GM19023 (cell line): ENCODE measurements around the gene HUS1.
"Not testable (repeated sequence)": the region's sequence is repeated elsewhere in the genome, so short reads cannot be mapped to it uniquely, and the experiment has no call there.

Source experiments
- ATAC-seq: cut with Tn5 transposase; IDR thresholded peaks from one replicate; pipeline ENCODE4 v1.9.1; 2021; ENCODE audit warnings: mild to moderate bottlenecking, moderate library complexity; ENCODE audit not compliant: unreplicated experiment

HUS1 gene

GRCh38 chr7:47980648-47981047 lies 1.2 kb upstream of the HUS1 start:
- not testable (repeated sequence) for ATAC-seq

DNA sequence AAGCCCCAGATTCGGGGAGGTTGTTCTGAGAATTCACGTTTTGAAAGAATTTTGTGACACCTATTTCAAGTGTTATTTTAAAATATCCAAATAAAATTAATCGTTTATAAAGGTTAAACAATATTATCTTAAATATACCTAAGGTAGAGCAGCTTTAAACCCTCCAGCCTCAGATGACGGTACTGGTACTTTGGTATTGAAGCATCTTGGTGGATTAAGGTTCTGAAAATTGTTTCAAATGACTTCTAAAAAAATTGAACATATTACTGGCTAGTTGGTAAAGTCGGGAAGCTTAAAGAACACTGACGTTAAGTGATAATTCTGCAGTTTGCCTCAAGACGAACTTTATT lies 392 bp upstream of the HUS1 start:
- ATAC-seq, result no peak

- ATAC-seq, result no peak
These were observed 648 bp downstream of the HUS1 start for GRCh38 chr7:47978790-47979144.

- no peak for ATAC-seq
These were observed 5.7 kb downstream of the HUS1 start for GRCh38 chr7:47973739-47974138.

GRCh38 chr7:47970761-47971160 lies 8.7 kb downstream of the HUS1 start:
- no peak for ATAC-seq

DNA sequence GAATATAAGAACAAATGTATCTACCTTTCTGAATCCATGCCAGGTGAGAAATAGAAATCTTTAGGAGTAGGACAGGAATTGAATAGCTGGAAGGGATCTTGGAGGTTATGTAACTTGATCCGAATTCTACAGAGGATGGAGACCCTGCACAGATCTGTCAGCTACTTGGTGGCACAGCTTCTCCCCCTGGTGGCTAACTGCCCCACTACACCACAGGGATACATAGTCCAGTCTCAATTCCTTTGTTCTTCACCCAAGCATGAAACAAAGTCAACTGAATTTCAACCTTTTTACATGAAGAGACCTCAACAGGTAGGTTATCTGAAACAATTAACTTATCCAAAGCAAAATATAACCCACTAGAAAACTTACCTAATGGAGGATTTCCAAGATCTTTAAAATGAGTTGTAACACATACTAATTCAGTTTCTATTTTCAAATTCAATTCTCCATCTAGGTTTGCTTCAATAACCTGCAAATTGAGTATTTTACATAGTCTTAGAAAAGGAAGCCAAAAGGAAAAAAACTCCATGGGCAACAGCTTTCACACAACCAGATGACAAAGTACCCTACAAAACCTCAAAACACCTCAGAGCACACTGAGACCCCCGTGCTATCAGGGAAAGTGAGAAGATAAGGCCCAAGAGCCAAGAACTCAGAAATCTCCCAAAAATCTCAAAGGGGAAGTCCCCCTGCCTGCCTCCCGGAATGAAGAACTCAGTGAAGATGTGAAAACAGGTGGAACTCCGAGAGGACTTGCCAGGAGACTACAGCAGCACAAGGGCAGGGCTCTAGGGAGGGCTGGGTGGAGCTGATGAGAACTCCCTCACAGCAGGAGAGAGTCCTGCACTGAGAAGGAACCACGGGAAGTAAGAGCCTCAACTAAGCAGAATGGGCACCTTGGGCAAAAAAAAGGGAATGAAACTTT lies 10.3 kb downstream of the HUS1 start:
- peak; percentile 77 for ATAC-seq

DNA sequence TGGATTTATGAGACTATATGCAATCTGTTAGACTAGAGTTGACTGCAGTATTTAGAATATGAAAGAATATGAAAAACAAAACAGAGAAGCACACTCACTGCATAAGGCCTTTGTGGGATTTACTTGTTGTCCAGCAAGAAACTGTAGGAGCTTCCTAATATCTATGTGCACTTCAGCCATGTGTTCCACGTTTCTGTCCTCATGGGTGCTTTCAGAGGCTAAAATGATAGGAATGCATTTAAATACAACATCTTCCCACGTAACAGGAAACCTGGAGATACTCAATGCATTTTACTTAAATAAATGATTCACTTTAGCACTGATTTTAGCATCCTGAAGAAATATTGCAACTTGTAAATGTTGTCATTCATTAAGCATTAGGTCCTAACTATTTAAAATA lies 11.7 kb downstream of the HUS1 start:
- ATAC-seq, result no peak

DNA sequence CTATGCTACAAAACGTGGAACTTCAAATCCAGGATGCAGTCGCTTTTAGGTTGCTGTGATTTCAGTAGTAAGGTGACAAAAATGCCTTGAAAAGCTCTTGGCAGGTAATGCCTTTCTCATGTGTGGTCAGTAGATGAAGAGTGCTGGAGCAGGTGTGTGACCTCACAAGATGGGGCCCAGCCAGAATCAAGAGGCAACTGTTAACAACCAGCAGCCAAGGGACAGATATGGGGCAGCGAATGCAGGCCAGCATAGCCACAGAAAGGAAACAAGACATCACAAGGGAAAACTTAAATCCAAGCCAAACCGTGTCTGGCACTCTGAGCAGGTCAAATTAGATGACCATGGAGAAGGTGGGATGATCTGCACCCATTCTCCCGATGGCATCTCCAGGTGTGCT lies 12.3 kb downstream of the HUS1 start:
- ATAC-seq, result no peak

GRCh38 chr7:47965456-47965855 lies 14.0 kb downstream of the HUS1 start:
- ATAC-seq, result no peak

DNA sequence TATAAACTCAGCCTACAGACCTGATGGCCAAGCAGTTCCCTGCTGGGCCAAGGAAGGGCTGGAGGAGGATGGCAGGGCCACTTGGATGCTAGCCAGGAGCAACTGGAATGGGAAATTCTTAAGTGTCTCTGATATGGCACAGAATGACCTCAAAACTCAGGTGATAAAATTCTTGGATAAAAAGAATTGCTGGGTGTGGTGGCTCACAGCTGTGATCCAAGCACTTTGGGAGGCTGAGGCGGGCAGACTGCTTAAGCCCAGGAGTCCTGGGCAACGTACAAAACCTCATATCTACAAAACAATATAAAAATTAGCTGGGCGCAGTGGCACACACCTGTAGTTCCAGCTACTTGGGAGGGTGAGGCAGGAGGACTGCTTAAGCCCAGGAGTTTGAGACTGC lies 17.2 kb downstream of the HUS1 start:
- ATAC-seq, result no peak

DNA sequence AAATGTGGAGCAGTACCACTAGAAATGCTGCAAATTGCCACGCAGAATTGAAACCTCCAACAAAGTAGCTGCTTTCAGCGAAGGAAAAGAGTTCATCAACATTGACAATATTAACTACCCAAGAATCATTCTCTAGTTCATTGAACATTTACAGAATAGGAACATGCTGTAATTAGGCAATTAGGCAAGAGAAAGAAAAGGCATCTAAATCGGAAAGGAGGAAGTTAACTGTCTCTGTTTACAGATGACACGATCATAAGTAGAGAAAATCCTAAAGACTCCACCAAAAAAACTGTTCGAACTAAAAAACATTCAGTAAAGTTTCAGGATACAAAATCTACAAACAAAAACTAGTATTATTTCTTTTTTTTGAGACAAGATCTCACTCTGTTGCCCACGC lies 22.3 kb downstream of the HUS1 start:
- ATAC-seq, result no peak

GRCh38 chr7:47956220-47956619 lies 23.2 kb downstream of the HUS1 start:
- no peak for ATAC-seq

GRCh38 chr7:47954231-47954911 lies 25.0 kb downstream of the HUS1 start:
- ATAC-seq, result peak; percentile 32

DNA sequence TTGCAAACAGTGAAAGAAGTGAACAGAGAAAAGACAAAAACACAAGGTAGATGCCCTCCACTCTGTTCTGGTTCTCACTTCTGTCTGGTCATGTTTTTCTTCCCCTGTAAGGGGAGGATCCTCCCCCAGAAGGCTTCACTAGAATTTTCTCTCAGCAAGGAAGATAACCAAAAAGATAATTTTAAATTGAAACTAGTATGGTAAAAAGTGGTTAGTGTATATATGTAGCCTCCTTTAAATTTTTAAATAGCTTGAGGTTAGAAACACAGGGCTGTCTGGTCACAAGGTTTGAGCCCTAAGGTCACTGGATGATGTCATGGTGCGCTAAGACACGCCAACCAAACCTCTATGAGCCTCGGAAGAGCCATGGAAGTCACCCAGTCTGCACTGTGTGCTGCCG lies 25.6 kb downstream of the HUS1 start:
- peak; percentile 65 for ATAC-seq

GRCh38 chr7:47952224-47952623 lies 27.2 kb downstream of the HUS1 start:
- ATAC-seq, result no peak

- ATAC-seq, result no peak
These were observed 28.0 kb downstream of the HUS1 start for GRCh38 chr7:47951374-47951773.

DNA sequence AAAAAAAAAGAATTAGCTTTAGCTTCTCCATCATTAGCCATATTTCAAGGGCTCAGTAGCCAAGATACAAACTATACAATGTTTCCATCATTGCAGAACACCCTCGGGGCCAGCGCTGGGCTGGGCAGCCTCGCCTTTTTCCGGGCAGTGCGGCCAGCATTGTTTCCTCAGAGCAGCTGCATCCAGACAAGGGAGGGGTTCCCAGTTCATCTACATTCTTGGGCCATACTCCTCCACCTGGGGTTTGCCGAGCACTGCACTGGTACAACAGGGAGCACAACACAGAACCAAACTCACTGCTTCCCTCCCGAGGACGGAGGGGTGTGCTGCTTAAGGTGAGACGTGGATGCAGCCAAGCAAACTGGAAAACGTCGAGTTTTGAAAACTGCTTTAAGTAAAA lies 28.7 kb downstream of the HUS1 start:
- ATAC-seq, result no peak

DNA sequence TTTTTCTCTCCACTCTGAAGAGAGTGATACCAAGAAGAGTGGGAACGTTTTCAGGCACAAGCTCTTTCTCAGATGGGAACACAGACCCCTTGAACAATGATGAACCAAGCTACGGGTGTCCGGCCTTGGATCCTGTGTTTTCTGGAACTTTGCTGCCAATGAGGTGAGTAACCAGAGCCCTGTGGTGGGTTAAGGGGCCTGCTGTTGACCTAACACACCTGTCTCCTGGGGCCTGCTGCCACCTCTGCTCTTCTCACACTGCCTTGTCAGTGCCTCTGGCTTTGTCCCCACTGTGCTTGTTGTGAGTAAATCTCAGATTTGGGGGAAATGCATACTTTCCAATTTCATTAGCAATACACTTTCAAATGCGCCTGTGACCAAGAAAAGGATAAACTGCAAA lies 29.7 kb downstream of the HUS1 start:
- ATAC-seq, result no peak

DNA sequence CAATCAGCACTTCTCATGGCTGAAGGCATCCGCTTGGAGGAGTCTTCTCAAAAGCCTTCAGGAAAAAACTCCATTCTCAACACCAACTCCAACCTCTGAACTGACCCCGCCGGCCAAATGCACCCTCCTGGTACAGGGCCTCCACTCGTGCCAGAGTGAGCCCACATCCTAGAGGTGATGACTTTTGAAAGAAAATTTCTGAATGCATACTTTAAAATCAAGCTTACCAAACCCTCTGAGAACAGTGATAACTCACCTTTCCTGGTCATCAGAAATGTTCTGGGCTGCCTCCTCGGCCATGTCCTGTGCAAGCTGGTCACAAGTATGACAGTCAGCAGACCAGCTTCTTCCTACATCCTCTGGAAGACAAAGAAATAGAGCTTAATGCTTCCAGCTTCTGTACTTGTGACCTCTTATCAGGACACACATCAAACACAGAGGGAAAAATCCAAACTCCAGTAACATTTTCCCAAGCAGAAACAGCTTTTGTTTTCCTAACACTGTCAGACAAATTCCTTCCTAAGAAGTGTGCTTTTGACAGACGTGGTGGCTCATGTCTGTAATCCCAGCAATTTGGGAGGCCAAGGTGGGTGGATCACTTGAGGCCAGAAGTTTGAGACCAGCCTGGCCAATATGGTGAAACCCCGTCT lies 31.1 kb downstream of the HUS1 start, which contains the start of gene PKD1L1:
Gene PKD1L1 (minus strand): TSS at position 326 of the 650 bp plus-strand sequence. CDS start 26 bp downstream, at position 300.
- no peak for ATAC-seq

- ATAC-seq, result no peak
These were observed 32.1 kb downstream of the HUS1 start for GRCh38 chr7:47947355-47947749.

- ATAC-seq, result no peak
These were observed 32.6 kb downstream of the HUS1 start for GRCh38 chr7:47946581-47947354.
